Liver (tissue), 9 donors: ENCODE data around the gene FCRL2. TPM values are rescaled to one million over a fixed set of nuclear protein-coding genes. Genes with fewer than 3 reads are reported as not detected.

ENCODE experiments used
- DNase-seq: peaks from one replicate; pipeline ENCODE4 v3.0.0-alpha.2; 2017; ENCODE audit warnings: low spot score
- H3K27ac ChIP-seq, 2 donors: one replicate each; pipeline ENCODE4 v1.7.0; 2013; ENCODE audit warnings: inconsistent platforms in 2 of 2, low read length in 2 of 2, control low read depth in 1 of 2, low read depth in 1 of 2, mild to moderate bottlenecking in 1 of 2
- H3K27me3 ChIP-seq, 4 donors: one replicate each; pipeline versions ENCODE4 v1.6.1 to v1.7.0; 2013; ENCODE audit warnings: low read length in 3 of 4, inconsistent platforms in 1 of 4, mild to moderate bottlenecking in 1 of 4, moderate library complexity in 1 of 4; ENCODE audit not compliant: control insufficient read depth in 4 of 4, insufficient read depth in 4 of 4
- H3K36me3 ChIP-seq, 4 donors: one replicate each; pipeline versions ENCODE4 v1.6.1 to v1.7.0; 2013; ENCODE audit warnings: low read length in 3 of 4, mild to moderate bottlenecking in 3 of 4, low read depth in 1 of 4, moderate library complexity in 1 of 4; ENCODE audit not compliant: control insufficient read depth in 4 of 4, insufficient read depth in 3 of 4
- H3K4me1 ChIP-seq, 4 donors: one replicate each; pipeline versions ENCODE4 v1.6.1 to v1.7.0; 2013; ENCODE audit warnings: low read length in 3 of 4, mild to moderate bottlenecking in 3 of 4, moderate library complexity in 1 of 4; ENCODE audit not compliant: control insufficient read depth in 4 of 4, insufficient read depth in 4 of 4
- H3K4me3 ChIP-seq, 3 donors: one replicate each; pipeline versions ENCODE4 v1.6.1 to v1.7.0; 2013; ENCODE audit warnings: low read length in 3 of 3, control low read depth in 1 of 3, low read depth in 1 of 3, mild to moderate bottlenecking in 1 of 3
- H3K9ac ChIP-seq, 2 donors: one replicate each; pipeline ENCODE4 v1.7.0; 2013; ENCODE audit warnings: low read length in 2 of 2, mild to moderate bottlenecking in 2 of 2, moderate library complexity in 2 of 2, control low read depth in 1 of 2, low read depth in 1 of 2
- H3K9me3 ChIP-seq, 4 donors: one replicate each; pipeline versions ENCODE4 v1.6.1 to v1.7.0; 2013; ENCODE audit warnings: low read length in 3 of 4; ENCODE audit not compliant: control insufficient read depth in 4 of 4
- FOXA1 ChIP-seq: IDR thresholded peaks from 2 replicates; pipeline ENCODE4 v1.6.1; 2016; ENCODE audit warnings: antibody characterized with exemption
- FOXA2 ChIP-seq: IDR thresholded peaks from 2 replicates; pipeline ENCODE4 v1.6.1; 2016; ENCODE audit warnings: antibody characterized with exemption
- GABPA ChIP-seq, 2 donors: IDR thresholded peaks in 1 of 2; conservative IDR thresholded peaks in 1 of 2; 2 replicates each; pipeline ENCODE4 v1.6.1; 2016; ENCODE audit warnings: antibody characterized with exemption in 2 of 2, mild to moderate bottlenecking in 1 of 2, moderate library complexity in 1 of 2
- HNF4A ChIP-seq, 2 donors: conservative IDR thresholded peaks; 2 replicates each; pipeline ENCODE4 v1.6.1; 2016; ENCODE audit warnings: antibody characterized with exemption in 2 of 2, mild to moderate bottlenecking in 2 of 2
- HNF4G ChIP-seq: IDR thresholded peaks from 2 replicates; pipeline ENCODE4 v1.6.1; 2016; ENCODE audit warnings: antibody characterized with exemption
- JUND ChIP-seq, 2 donors: IDR thresholded peaks; 2 replicates each; pipeline ENCODE4 v1.6.1; 2016; ENCODE audit warnings: antibody characterized with exemption in 2 of 2
- NR2F2 ChIP-seq: IDR thresholded peaks from 2 replicates; pipeline ENCODE4 v1.6.1; 2016; ENCODE audit warnings: antibody characterized with exemption
- RAD21 ChIP-seq, 2 donors: IDR thresholded peaks; 2 replicates each; pipeline ENCODE4 v1.6.1; 2016; ENCODE audit warnings: antibody characterized with exemption in 2 of 2, mild to moderate bottlenecking in 2 of 2
- RXRA ChIP-seq, 2 donors: IDR thresholded peaks; 2 replicates each; pipeline ENCODE4 v1.6.1; 2017 to 2018; ENCODE audit warnings: antibody characterized with exemption in 2 of 2, mild to moderate bottlenecking in 1 of 2
- SP1 ChIP-seq: IDR thresholded peaks from 2 replicates; pipeline ENCODE4 v1.6.1; 2018; ENCODE audit warnings: antibody characterized with exemption, mild to moderate bottlenecking
- TAF1 ChIP-seq: conservative IDR thresholded peaks from 2 replicates; pipeline ENCODE4 v1.6.1; 2016; ENCODE audit warnings: antibody characterized with exemption, mild to moderate bottlenecking
- YY1 ChIP-seq: IDR thresholded peaks from 2 replicates; pipeline ENCODE4 v1.6.1; 2016; ENCODE audit warnings: antibody characterized with exemption, mild to moderate bottlenecking
- WGBS: extraction: QIAGEN DNeasy Blood & Tissue Kit; methylation state at CpG from one replicate; pipeline ENCODE4 v1.1.7; 2013; 5-methylcytosine and 5-hydroxymethylcytosine counted together
- polyA plus RNA-seq, 2 donors: library from polyadenylated mRNA; stranded (reverse) in 1 of 2; unstranded in 1 of 2; fragments of 200-250 nt in 1 of 2; fragments of >200 nt in 1 of 2; fragmentation: Nextera tagmentation in 1 of 2; extraction: Ambion mirVana in 1 of 2; gene quantifications; one replicate each; pipeline versions ENCODE4 v1.2.1 to v1.2.3, GENCODE V29; 2013 to 2015
- total RNA-seq, 2 donors: library from RNA; depleted of rRNA; stranded (reverse); fragments of >200 nt; gene quantifications; one replicate each; pipeline ENCODE4 v1.2.3, GENCODE V29; 2014
- TF ChIP-seq, protein P1 (sequence below): IDR thresholded peaks from 2 replicates; pipeline ENCODE4 v1.6.1; 2016; ENCODE audit warnings: antibody characterized with exemption, mild to moderate bottlenecking
- TF ChIP-seq, protein P2 (sequence below): IDR thresholded peaks from 2 replicates; pipeline ENCODE4 v1.6.1; 2016; ENCODE audit warnings: antibody characterized with exemption
- TF ChIP-seq, protein P3 (sequence below): fragments of 150-350 bp; IDR thresholded peaks from 2 replicates; pipeline ENCODE4 v1.5.1; 2017; ENCODE audit warnings: improper control_type of control experiment, low read depth, low read length; ENCODE audit not compliant: missing input control
- TF ChIP-seq, protein P4 (sequence below): IDR thresholded peaks from 2 replicates; pipeline ENCODE4 v1.6.1; 2016; ENCODE audit warnings: antibody characterized with exemption
- donor health status: healthy.
- donor health status: healthy.
- donor health status: healthy.
- donor health status: healthy.
- donor health status: healthy.

FCRL2 gene
- total and polyA plus RNA-seq, 4 donors, result 0.08 to 0.43 (median 0.23) TPM; not detected in 1

DNA sequence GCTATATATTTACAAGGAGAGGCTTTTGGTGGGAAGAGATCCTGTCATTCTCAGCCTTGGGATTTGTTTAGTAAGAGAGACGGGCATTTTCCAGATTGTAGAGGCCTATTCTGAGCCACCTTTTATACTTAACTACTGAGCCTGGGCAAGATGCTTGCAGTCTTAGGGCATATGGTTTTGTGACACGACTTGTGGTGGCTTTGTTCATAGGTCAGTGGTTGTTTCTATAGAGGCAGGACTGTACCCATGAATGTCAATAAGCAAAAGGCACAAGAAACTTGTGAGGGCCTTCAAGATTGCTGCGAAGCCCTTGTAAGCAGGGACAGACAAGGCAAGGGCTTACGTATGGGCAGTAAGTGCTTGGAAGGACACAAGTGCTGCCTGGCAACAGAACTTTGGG, 73.0 kb downstream of the FCRL2 start:
- Histone ChIP-seq H3K4me3 (no peak overlapping the region), H3K4me1 (no peaks in the 10 kb centered on the region), H3K9ac (no peak overlapping the region), H3K27me3 (peaks cover 0 to 4% (median under 1%) of the 10 kb centered on the region in 4 donors), H3K9me3 (no peaks in the 10 kb centered on the region), H3K27ac (no peak overlapping the region), H3K36me3 (no peaks in the 10 kb centered on the region)
- TF ChIP-seq, protein P1, sequence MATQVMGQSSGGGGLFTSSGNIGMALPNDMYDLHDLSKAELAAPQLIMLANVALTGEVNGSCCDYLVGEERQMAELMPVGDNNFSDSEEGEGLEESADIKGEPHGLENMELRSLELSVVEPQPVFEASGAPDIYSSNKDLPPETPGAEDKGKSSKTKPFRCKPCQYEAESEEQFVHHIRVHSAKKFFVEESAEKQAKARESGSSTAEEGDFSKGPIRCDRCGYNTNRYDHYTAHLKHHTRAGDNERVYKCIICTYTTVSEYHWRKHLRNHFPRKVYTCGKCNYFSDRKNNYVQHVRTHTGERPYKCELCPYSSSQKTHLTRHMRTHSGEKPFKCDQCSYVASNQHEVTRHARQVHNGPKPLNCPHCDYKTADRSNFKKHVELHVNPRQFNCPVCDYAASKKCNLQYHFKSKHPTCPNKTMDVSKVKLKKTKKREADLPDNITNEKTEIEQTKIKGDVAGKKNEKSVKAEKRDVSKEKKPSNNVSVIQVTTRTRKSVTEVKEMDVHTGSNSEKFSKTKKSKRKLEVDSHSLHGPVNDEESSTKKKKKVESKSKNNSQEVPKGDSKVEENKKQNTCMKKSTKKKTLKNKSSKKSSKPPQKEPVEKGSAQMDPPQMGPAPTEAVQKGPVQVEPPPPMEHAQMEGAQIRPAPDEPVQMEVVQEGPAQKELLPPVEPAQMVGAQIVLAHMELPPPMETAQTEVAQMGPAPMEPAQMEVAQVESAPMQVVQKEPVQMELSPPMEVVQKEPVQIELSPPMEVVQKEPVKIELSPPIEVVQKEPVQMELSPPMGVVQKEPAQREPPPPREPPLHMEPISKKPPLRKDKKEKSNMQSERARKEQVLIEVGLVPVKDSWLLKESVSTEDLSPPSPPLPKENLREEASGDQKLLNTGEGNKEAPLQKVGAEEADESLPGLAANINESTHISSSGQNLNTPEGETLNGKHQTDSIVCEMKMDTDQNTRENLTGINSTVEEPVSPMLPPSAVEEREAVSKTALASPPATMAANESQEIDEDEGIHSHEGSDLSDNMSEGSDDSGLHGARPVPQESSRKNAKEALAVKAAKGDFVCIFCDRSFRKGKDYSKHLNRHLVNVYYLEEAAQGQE, result no peak
- TF ChIP-seq, protein P2, sequence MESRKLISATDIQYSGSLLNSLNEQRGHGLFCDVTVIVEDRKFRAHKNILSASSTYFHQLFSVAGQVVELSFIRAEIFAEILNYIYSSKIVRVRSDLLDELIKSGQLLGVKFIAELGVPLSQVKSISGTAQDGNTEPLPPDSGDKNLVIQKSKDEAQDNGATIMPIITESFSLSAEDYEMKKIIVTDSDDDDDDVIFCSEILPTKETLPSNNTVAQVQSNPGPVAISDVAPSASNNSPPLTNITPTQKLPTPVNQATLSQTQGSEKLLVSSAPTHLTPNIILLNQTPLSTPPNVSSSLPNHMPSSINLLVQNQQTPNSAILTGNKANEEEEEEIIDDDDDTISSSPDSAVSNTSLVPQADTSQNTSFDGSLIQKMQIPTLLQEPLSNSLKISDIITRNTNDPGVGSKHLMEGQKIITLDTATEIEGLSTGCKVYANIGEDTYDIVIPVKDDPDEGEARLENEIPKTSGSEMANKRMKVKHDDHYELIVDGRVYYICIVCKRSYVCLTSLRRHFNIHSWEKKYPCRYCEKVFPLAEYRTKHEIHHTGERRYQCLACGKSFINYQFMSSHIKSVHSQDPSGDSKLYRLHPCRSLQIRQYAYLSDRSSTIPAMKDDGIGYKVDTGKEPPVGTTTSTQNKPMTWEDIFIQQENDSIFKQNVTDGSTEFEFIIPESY, result no peak
- no peak for TF ChIP-seq GABPA (IDR thresholded peaks at IDR 0.05 in 1 of 2, conservative IDR thresholded peaks at IDR 0.05 in 1 of 2)
- TF ChIP-seq RAD21 (IDR thresholded peaks at IDR 0.05), result no peak
- TF ChIP-seq TAF1, result no peak
- TF ChIP-seq YY1, result no peak
- TF ChIP-seq FOXA1, result no peak
- TF ChIP-seq, protein P3, sequence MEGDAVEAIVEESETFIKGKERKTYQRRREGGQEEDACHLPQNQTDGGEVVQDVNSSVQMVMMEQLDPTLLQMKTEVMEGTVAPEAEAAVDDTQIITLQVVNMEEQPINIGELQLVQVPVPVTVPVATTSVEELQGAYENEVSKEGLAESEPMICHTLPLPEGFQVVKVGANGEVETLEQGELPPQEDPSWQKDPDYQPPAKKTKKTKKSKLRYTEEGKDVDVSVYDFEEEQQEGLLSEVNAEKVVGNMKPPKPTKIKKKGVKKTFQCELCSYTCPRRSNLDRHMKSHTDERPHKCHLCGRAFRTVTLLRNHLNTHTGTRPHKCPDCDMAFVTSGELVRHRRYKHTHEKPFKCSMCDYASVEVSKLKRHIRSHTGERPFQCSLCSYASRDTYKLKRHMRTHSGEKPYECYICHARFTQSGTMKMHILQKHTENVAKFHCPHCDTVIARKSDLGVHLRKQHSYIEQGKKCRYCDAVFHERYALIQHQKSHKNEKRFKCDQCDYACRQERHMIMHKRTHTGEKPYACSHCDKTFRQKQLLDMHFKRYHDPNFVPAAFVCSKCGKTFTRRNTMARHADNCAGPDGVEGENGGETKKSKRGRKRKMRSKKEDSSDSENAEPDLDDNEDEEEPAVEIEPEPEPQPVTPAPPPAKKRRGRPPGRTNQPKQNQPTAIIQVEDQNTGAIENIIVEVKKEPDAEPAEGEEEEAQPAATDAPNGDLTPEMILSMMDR, result no peak
- no peak for TF ChIP-seq SP1
- TF ChIP-seq HNF4A (conservative IDR thresholded peaks at IDR 0.05), result no peak
- no peak for TF ChIP-seq RXRA (IDR thresholded peaks at IDR 0.05)
- TF ChIP-seq NR2F2, result no peak
- no peak for TF ChIP-seq FOXA2
- TF ChIP-seq, protein P4, sequence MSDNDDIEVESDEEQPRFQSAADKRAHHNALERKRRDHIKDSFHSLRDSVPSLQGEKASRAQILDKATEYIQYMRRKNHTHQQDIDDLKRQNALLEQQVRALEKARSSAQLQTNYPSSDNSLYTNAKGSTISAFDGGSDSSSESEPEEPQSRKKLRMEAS, result no peak
- 76% methylated on average over 4 of the region's 4 CpGs for WGBS
- no peak for DNase-seq

DNA sequence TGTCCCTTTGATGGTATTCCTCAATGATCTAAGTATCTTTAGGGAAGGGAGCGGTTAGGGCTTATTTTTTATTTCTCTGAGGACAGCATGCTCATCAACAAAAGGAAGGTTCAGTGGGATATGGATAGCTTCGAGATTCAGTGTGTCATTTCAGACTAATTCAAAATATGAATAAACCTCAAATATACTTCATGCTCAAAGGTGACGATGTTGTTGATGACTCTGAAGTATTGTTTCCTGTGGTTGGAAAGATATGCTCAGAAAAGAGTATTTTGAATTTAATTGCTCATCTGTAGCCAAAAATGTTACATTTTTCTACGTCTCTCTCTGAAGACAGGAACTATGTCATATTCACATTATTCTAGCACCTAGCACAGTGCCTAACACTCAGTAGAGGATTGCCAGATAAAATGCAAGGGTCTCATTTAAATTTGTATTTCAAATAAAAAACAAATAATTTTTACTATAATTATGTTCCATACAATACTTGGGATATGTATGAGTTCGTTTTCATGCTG, 74.6 kb downstream of the FCRL2 start:
- DNase-seq, result no peak
- TF ChIP-seq YY1, result no peak
- no peak for TF ChIP-seq RXRA (IDR thresholded peaks at IDR 0.05)
- TF ChIP-seq SP1, result no peak
- TF ChIP-seq HNF4G, result no peak
- no peak for TF ChIP-seq FOXA2
- no peak for TF ChIP-seq RAD21 (IDR thresholded peaks at IDR 0.05)
- TF ChIP-seq GABPA (IDR thresholded peaks at IDR 0.05 in 1 of 2, conservative IDR thresholded peaks at IDR 0.05 in 1 of 2), result no peak
- TF ChIP-seq JUND (IDR thresholded peaks at IDR 0.05), result no peak
- Histone ChIP-seq H3K27me3 (peaks cover 0 to 4% (median under 1%) of the 10 kb centered on the region in 4 donors), H3K9ac (no peak overlapping the region), H3K36me3 (no peaks in the 10 kb centered on the region), H3K4me1 (no peaks in the 10 kb centered on the region), H3K9me3 (no peaks in the 10 kb centered on the region), H3K4me3 (no peak overlapping the region), H3K27ac (no peak overlapping the region)
- 69% methylated on average over 5 of the region's 5 CpGs for WGBS
